Measurements from ENCODE around the gene MKKS. TPM values are rescaled to one million over a fixed set of nuclear protein-coding genes. Genes with fewer than 3 reads are reported as not detected.

MKKS gene
- total RNA-seq, 1 experiment from 2014 or later, result 20.9 TPM

DNA sequence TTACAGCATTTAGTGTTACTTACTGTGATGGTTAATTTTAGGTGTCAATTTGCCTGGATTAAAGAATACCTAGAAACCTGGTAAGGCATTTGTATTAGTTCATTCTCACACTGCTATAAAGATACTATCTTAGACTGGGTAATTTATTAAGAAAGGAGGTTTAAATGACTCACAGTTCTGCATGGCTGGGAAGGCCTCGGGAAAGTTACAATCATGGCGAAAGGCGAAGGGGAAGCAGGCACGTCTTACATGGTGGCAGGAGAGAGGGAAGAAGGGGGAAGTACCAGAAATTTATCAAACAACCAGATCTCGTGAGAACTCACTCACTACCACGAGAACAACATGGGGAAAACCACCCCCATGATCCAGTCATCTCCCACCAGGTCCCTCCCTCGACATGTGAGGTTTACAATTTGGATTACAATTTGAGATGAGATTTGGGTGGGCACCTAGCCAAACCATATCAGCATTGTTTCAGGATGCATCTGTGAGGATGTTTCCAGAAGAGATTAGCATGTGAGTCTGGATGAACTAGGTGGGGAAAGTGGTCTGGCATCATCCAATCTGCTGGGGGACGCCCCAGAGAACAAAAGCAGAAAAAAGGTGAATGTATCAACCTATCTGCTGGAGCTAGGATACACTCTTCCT is 76.8 kb downstream of the MKKS start:
- ATAC-seq (no peak), DNase-seq (ENCODE audit: low spot score) (no peak)
- TF ChIP-seq ZNF219 (CRISPR knock-in tag; IDR thresholded peaks at IDR 0.05; ENCODE audit: borderline replicate concordance), result no peak
- no peak for TF ChIP-seq MYBL2 (CRISPR knock-in tag; IDR thresholded peaks at IDR 0.05)
- no peak for TF ChIP-seq SMAD3 (CRISPR knock-in tag; IDR thresholded peaks at IDR 0.05; ENCODE audit: borderline replicate concordance)
- TF ChIP-seq, protein P1, sequence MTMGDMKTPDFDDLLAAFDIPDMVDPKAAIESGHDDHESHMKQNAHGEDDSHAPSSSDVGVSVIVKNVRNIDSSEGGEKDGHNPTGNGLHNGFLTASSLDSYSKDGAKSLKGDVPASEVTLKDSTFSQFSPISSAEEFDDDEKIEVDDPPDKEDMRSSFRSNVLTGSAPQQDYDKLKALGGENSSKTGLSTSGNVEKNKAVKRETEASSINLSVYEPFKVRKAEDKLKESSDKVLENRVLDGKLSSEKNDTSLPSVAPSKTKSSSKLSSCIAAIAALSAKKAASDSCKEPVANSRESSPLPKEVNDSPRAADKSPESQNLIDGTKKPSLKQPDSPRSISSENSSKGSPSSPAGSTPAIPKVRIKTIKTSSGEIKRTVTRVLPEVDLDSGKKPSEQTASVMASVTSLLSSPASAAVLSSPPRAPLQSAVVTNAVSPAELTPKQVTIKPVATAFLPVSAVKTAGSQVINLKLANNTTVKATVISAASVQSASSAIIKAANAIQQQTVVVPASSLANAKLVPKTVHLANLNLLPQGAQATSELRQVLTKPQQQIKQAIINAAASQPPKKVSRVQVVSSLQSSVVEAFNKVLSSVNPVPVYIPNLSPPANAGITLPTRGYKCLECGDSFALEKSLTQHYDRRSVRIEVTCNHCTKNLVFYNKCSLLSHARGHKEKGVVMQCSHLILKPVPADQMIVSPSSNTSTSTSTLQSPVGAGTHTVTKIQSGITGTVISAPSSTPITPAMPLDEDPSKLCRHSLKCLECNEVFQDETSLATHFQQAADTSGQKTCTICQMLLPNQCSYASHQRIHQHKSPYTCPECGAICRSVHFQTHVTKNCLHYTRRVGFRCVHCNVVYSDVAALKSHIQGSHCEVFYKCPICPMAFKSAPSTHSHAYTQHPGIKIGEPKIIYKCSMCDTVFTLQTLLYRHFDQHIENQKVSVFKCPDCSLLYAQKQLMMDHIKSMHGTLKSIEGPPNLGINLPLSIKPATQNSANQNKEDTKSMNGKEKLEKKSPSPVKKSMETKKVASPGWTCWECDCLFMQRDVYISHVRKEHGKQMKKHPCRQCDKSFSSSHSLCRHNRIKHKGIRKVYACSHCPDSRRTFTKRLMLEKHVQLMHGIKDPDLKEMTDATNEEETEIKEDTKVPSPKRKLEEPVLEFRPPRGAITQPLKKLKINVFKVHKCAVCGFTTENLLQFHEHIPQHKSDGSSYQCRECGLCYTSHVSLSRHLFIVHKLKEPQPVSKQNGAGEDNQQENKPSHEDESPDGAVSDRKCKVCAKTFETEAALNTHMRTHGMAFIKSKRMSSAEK (CRISPR knock-in tag; IDR thresholded peaks at IDR 0.05; ENCODE audit: borderline replicate concordance), result no peak
- no peak for TF ChIP-seq ZNF671 (CRISPR knock-in tag; IDR thresholded peaks at IDR 0.05)
- H3K4me3 Mint-ChIP-seq, result no peak overlapping the region
- ChIA-PET CTCF (interaction anchor here (1.6 kb wide), 1 partner anchor 11 kb away, joined by 3 read pairs; no protein-coding TSS in a partner anchor), POLR2A (no interaction called here)
- no peak overlapping the region for H3K27ac Mint-ChIP-seq
- H3K4me1 Mint-ChIP-seq, result peaks cover 15% of the 10 kb centered on the region
- H3K9me3 Mint-ChIP-seq, result no peaks in the 10 kb centered on the region
- H3K27me3 Mint-ChIP-seq (ENCODE audit: low read depth), result no peaks in the 10 kb centered on the region; the same call in 1 of the 2 replicates
- no peaks in the 10 kb centered on the region for H3K36me3 Mint-ChIP-seq

DNA sequence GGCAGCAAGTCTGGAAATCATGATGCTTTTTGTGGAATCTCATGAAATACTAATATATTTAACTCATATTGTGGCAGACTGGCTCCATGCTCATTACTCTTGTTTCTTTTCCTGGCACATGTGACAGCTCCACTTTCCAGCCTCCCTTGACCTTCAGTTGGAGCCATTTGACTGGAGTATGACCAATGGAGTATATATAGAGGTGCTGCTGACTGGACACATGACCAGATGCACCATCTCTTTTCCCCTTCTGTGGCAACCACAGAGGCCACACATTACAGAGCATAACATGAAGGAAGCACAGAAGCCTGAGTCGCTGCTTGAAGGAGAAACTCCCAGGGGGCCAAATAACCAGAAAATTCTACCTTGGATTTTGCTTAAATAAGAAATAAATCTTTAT is 77.4 kb downstream of the MKKS start:
- ChIA-PET CTCF (no interaction called here), POLR2A (no interaction called here)
- no peak for DNase-seq (ENCODE audit: low spot score)
- Mint-ChIP-seq H3K9me3 (no peaks in the 10 kb centered on the region), H3K27ac (no peak overlapping the region), H3K4me1 (peaks cover 18% of the 10 kb centered on the region), H3K4me3 (no peak overlapping the region), H3K27me3 (ENCODE audit: low read depth) (no peaks in the 10 kb centered on the region; the same call in 1 of the 2 replicates), H3K36me3 (no peaks in the 10 kb centered on the region)
- ATAC-seq, result no peak
- TF ChIP-seq, protein P2, sequence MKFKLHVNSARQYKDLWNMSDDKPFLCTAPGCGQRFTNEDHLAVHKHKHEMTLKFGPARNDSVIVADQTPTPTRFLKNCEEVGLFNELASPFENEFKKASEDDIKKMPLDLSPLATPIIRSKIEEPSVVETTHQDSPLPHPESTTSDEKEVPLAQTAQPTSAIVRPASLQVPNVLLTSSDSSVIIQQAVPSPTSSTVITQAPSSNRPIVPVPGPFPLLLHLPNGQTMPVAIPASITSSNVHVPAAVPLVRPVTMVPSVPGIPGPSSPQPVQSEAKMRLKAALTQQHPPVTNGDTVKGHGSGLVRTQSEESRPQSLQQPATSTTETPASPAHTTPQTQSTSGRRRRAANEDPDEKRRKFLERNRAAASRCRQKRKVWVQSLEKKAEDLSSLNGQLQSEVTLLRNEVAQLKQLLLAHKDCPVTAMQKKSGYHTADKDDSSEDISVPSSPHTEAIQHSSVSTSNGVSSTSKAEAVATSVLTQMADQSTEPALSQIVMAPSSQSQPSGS (CRISPR knock-in tag; IDR thresholded peaks at IDR 0.05; ENCODE audit: borderline replicate concordance, low read depth), result no peak
- TF ChIP-seq SP1 (CRISPR knock-in tag; conservative IDR thresholded peaks at IDR 0.05) (no peak), NR3C1 (CRISPR knock-in tag; conservative IDR thresholded peaks at IDR 0.05; ENCODE audit: low read depth) (no peak), HMGA2 (CRISPR knock-in tag; IDR thresholded peaks at IDR 0.05) (no peak), RORB (CRISPR knock-in tag; IDR thresholded peaks at IDR 0.05) (no peak), TEAD1 (CRISPR knock-in tag; IDR thresholded peaks at IDR 0.05) (no peak), ZNF671 (CRISPR knock-in tag; IDR thresholded peaks at IDR 0.05) (no peak), ESRRA (CRISPR knock-in tag; IDR thresholded peaks at IDR 0.05; ENCODE audit: borderline replicate concordance) (no peak), ATF1 (CRISPR knock-in tag; IDR thresholded peaks at IDR 0.05) (no peak), ZNF263 (CRISPR knock-in tag; IDR thresholded peaks at IDR 0.05; ENCODE audit: low read depth) (no peak), ZNF121 (CRISPR knock-in tag; IDR thresholded peaks at IDR 0.05) (no peak), ZNF423 (CRISPR knock-in tag; IDR thresholded peaks at IDR 0.05) (no peak)
- TF ChIP-seq, protein P3, sequence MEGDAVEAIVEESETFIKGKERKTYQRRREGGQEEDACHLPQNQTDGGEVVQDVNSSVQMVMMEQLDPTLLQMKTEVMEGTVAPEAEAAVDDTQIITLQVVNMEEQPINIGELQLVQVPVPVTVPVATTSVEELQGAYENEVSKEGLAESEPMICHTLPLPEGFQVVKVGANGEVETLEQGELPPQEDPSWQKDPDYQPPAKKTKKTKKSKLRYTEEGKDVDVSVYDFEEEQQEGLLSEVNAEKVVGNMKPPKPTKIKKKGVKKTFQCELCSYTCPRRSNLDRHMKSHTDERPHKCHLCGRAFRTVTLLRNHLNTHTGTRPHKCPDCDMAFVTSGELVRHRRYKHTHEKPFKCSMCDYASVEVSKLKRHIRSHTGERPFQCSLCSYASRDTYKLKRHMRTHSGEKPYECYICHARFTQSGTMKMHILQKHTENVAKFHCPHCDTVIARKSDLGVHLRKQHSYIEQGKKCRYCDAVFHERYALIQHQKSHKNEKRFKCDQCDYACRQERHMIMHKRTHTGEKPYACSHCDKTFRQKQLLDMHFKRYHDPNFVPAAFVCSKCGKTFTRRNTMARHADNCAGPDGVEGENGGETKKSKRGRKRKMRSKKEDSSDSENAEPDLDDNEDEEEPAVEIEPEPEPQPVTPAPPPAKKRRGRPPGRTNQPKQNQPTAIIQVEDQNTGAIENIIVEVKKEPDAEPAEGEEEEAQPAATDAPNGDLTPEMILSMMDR (IDR thresholded peaks at IDR 0.05), result no peak
- TF ChIP-seq, protein P4, sequence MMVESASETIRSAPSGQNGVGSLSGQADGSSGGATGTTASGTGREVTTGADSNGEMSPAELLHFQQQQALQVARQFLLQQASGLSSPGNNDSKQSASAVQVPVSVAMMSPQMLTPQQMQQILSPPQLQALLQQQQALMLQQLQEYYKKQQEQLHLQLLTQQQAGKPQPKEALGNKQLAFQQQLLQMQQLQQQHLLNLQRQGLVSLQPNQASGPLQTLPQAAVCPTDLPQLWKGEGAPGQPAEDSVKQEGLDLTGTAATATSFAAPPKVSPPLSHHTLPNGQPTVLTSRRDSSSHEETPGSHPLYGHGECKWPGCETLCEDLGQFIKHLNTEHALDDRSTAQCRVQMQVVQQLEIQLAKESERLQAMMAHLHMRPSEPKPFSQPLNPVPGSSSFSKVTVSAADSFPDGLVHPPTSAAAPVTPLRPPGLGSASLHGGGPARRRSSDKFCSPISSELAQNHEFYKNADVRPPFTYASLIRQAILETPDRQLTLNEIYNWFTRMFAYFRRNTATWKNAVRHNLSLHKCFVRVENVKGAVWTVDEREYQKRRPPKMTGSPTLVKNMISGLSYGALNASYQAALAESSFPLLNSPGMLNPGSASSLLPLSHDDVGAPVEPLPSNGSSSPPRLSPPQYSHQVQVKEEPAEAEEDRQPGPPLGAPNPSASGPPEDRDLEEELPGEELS (CRISPR knock-in tag; IDR thresholded peaks at IDR 0.05), result no peak
- TF ChIP-seq, protein P5, sequence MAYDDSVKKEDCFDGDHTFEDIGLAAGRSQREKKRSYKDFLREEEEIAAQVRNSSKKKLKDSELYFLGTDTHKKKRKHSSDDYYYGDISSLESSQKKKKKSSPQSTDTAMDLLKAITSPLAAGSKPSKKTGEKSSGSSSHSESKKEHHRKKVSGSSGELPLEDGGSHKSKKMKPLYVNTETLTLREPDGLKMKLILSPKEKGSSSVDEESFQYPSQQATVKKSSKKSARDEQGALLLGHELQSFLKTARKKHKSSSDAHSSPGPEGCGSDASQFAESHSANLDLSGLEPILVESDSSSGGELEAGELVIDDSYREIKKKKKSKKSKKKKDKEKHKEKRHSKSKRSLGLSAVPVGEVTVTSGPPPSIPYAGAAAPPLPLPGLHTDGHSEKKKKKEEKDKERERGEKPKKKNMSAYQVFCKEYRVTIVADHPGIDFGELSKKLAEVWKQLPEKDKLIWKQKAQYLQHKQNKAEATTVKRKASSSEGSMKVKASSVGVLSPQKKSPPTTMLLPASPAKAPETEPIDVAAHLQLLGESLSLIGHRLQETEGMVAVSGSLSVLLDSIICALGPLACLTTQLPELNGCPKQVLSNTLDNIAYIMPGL (CRISPR knock-in tag; IDR thresholded peaks at IDR 0.05), result no peak
- TF ChIP-seq, protein P1 (CRISPR knock-in tag; IDR thresholded peaks at IDR 0.05; ENCODE audit: borderline replicate concordance), result no peak

All from WTC11 (cell line).